Left kidney (tissue), 2 donors: ENCODE data around the gene TBX10. TPM values are rescaled to one million over a fixed set of nuclear protein-coding genes. Genes with fewer than 3 reads are reported as not detected.
"Not testable (repeated sequence)": the region's sequence is repeated elsewhere in the genome, so short reads cannot be mapped to it uniquely, and the experiment has no call there.

Experiments used
- DNase-seq: peaks from one replicate; pipeline ENCODE4 v3.0.0-alpha.2; 2013
- polyA plus RNA-seq: library from polyadenylated mRNA; unstranded; fragments of 120-200 nt; gene quantifications from one replicate; pipeline ENCODE4 v1.2.1, GENCODE V29; 2013; ENCODE audit not compliant: insufficient read length

TBX10 gene
- polyA plus RNA-seq, 1 donor, result not detected

DNA sequence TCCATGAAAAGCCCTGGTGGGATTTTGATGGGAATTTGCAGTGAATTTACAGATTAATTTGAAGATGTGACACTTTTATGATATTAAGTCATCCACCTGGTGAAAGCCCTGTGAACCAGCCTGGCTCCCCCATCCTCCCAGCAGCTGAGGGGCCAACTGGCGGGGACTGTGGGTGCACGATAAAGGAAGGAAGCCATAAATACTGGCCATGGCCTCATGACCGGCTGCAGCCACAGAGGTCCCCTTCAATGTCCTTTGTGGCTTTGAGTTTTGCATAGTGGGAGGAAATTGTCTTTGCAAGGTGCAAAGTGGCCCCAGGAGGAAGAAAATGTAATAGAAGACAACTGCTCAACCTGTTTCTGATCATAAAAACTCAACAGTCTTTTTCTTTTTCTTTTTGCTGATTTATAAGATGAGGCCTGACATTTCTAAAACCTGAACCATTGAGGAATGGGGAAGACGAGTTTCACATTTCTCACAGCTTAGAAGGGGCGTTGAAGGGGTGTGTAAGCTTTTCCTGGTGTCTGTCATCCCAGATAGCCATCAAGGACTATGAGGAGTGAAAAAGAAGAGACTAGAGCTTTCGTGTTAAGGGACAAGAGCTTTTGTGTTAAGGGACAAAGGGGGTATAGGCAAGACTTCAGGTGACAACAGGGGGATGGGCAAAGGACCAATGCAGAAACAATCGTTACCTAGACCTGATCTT is 39.1 kb downstream of the TBX10 start:
- no peak for DNase-seq

DNA sequence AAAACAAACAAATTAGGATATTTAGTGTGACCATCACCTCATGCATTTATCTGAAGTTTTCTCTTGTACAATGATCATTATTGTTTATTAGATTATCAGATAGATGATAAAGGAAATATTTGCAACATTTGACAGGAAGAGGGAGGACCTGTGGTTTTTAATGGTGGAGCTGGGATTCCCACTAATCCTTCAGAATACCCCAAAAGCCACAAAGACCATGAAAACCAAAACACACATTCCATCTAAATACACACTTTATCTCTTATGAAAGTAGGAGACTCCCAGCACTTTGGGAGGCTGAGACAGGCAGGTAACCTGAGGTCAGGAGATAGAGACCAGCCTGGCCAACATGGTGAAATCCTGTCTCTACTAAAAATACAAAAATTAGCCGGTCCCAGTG is 40.4 kb downstream of the TBX10 start:
- no peak for DNase-seq

DNA sequence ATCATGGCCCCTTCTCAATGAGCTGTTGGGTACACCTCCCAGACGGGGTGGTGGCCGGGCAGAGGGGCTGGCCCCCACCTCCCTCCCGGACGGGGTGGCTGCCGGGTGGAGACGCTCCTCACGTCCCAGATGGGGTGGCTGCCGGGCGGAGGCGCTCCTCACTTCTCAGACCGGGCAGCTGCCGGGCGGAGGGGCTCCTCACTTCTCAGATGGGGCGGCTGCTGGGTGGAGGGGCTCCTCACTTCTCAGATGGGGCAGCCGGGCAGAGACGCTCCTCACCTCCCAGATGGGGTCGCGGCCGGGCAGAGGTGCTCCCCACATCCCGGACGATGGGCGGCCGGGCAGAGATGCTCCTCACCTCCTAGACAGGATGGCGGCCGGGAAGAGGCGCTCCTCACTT is 41.6 kb downstream of the TBX10 start:
- DNase-seq, result not testable (repeated sequence)

DNA sequence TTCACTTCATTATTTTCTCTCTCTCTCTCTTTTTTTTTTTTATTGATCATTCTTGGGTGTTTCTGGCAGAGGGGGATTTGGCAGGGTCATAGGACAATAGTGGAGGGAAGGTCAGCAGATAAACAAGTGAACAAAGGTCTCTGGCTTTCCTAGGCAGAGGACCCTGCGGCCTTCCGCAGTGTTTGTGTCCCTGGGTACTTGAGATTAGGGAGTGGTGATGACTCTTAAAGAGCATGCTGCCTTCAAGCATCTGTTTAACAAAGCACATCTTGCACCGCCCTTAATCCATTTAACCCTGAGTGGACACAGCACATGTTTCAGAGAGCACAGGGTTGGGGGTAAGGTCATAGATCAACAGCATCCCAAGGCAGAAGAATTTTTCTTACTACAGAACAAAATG is 42.1 kb downstream of the TBX10 start:
- not testable (repeated sequence) for DNase-seq

DNA sequence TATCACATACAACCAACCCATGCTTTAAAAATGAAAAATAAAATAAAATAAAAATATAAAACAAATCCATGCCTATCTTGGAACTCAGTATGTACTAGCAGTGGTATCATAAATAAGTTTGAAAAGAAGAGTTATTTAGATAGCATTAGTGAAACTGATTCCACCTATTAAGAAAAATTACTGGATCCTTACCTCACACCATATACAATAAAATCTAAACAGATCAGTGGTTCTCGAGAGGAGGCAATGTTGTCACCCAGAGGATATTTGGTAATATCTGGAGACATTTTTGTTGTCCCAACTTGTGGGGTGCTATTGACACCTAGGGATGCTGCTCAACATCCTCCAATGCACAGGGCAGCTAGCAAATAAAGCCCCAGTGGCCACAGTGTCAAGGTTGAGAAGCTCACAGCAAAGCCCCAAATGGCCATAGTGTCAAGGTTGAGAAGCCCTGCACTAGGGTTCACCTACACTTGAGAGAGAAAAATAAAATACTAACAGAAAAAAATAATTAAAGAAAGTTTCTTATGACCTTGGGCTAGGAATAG is 42.7 kb downstream of the TBX10 start:
- no peak for DNase-seq

DNA sequence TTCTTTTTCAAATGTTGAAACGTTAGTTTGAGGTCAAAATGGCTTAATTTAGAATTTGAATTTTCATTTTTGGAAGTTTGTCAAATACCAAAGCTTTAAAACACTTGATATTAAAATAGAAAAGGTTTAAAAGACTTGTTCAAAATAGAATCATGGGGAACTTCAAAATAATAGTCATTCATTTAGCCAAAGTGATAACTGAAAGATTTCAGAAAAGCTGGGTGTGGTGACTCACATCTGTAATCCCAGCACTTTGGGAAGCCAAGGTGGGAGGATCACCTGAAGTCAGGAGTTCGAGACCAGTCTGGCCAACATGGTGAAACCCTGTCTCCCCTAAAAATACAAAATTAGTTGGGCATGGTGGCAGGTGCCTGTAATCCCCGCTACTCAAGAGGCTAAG is 45.1 kb downstream of the TBX10 start:
- no peak for DNase-seq

DNA sequence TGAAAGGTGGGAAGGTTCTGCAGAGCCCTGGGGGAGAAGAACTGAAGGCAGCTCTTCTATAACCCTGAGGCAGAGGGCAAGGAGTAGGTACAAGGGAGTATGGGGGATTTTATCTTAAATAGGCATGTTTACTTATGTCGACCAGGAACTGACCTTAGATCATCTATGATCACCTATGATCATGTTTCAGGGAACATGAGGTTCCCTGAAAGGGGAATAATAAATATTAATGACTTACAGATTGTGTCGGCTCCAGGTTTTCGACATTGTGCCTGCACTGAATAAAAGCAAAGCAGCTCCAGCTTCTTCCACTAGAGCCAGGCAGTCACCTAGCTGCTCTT is 46.0 kb downstream of the TBX10 start:
- no peak for DNase-seq

DNA sequence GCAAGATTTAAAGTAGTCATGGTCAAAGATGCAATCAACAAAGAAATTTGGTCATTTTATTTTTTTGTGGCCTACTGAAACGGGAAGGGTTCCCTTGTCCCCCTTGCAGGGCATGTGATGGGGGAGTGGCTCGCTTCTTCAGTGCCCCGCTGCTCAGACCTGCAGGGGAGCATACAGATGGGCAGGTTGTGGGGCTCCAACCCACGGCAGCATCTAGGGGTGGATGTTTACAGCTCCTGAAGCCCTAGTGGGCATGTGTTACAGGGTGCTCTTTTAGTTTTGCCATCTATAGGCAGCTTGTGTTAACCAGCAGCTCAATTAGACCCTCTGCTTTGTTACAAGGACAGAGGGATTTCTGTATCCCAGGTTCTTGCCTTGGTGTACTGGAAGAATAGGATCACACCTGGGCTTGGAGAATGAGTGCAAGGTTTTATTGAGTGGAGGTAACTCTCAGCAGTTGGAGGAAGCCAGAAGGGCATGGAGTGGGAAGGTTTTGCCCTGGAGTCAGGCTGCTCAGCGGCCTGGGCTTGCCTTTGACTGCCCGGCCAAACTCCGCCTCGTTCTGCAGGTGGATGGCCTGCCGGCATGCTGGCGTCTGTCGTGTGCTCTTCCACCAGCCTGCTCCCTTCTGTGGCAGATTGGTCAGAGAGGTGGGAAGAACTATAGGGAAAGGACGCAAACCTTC is 46.5 kb downstream of the TBX10 start:
- no peak for DNase-seq

DNA sequence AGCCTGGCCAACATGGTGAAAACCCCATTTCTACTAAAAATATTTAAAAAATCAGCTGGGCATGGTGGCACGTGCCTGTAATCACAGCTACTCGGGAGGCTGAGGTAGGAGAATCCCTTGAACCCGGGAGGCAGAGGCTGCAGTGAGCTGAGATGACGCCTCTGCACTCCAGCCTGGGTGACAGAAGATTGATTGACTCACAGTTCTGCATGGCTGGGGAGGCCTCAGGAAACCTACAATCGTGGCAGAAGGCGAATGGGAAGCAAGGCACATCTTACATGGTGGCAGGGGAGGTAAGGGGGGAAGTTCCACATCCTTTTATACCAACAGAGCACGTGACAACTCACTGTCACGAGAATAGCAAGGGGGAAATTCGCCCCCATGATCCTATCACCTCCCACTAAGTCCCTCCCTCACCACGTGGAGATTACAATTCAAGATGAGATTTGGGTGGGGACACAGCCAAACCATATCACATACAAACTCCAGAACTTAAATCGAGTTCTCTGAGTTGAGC is 50.6 kb downstream of the TBX10 start:
- not testable (repeated sequence) for DNase-seq

DNA sequence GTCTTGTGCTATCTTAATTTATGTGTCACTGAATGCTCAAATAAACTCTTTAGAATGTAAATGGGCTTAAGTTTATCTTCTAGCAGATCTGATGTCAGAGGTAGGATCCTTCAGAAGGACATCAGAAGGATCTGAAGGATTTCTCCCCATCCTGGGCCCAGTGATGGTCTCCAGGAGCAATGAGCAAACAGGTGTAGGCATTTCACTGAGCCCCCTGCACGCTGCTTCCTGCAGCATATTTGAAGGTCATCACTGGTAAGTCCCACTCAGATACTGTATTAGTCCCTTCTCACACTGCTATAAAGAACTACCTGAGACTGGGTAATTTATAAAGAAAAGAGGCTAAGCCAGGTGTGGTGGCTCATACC is 51.4 kb downstream of the TBX10 start:
- DNase-seq, result no peak

DNA sequence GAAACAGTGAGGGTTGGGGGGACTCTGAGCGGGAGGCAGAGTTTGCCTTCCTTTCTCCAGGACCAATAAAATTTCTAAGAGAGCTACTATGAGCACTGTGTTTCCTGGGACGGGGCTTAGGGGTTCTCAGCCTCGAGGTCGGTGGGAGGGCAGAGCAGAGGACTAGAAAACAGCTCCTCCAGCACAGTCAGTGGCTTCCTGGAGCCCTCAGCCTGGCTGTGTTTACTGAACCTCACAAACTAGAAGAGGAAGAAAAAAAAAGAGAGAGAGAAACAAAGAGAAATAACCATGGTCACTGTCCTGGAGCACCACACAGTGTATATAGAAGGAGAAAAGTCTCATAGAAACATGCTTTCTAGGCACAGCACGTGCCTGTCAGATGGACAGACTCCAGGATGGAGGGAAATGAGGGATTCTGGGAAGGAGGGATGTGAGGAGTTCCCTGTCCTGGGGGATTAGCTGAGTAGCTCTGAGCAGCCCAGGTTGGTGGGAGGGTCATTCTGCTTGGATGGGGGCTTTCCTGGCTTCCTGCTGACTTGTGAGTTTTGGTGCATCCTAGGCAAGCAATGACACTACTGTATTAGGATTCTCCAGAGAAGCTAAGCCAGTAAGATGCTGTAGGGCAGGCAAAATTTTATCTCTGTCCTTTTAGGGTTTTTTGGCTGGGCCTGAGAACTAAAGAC is 52.9 kb downstream of the TBX10 start:
- no peak for DNase-seq

DNA sequence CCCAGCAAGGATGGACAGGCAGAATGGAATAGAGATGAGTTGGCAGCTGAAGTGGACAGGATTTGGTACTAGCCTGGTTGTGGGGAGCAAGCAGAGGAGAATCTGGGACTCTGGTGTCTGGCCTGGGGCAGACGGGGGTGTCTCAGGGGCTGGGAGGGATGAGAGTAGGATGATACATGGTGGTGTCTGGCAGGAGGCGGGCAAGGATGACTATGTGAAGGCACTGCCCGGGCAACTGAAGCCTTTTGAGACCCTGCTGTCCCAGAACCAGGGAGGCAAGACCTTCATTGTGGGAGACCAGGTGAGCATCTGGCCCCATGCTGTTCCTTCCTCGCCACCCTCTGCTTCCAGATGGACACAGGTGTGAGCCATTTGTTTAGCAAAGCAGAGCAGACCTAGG is 53.7 kb downstream of the TBX10 start:
- DNase-seq, result no peak

DNA sequence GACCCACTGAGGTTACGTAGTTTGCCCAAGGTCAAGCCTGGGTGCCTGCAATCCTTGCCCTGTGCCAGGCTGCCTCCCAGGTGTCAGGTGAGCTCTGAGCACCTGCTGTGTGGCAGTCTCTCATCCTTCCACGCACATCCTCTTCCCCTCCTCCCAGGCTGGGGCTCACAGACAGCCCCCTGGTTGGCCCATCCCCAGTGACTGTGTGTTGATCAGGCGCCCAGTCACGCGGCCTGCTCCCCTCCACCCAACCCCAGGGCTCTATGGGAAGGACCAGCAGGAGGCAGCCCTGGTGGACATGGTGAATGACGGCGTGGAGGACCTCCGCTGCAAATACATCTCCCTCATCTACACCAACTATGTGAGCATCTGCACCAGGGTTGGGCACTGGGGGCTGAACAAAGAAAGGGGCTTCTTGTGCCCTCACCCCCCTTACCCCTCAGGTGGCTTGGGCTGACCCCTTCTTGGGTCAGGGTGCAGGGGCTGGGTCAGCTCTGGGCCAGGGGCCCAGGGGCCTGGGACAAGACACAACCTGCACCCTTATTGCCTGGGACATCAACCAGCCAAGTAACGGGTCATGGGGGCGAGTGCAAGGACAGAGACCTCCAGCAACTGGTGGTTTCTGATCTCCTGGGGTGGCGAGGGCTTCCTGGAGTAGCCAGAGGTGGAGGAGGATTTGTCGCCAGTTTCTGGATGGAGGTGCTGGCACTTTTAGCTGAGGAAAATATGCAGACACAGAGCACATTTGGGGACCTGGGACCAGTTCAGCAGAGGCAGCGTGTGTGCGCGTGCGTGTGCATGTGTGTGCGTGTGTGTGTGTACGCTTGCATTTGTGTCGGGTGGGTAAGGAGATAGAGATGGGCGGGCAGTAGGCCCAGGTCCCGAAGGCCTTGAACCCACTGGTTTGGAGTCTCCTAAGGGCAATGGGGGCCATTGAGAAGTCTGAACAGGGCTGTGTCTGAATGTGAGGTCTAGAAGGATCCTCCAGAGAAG is 54.4 kb downstream of the TBX10 start:
- DNase-seq, result no peak

DNA sequence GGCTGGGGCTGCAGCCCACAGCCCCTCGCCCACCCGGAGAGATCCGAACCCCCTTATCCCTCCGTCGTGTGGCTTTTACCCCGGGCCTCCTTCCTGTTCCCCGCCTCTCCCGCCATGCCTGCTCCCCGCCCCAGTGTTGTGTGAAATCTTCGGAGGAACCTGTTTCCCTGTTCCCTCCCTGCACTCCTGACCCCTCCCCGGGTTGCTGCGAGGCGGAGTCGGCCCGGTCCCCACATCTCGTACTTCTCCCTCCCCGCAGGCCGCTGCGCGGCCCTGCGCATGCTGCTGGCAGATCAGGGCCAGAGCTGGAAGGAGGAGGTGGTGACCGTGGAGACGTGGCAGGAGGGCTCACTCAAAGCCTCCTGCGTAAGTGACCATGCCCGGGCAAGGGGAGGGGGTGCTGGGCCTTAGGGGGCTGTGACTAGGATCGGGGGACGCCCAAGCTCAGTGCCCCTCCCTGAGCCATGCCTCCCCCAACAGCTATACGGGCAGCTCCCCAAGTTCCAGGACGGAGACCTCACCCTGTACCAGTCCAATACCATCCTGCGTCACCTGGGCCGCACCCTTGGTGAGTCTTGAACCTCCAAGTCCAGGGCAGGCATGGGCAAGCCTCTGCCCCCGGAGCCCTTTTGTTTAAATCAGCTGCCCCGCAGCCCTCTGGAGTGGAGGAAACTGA is 55.2 kb downstream of the TBX10 start:
- DNase-seq, result no peak

DNA sequence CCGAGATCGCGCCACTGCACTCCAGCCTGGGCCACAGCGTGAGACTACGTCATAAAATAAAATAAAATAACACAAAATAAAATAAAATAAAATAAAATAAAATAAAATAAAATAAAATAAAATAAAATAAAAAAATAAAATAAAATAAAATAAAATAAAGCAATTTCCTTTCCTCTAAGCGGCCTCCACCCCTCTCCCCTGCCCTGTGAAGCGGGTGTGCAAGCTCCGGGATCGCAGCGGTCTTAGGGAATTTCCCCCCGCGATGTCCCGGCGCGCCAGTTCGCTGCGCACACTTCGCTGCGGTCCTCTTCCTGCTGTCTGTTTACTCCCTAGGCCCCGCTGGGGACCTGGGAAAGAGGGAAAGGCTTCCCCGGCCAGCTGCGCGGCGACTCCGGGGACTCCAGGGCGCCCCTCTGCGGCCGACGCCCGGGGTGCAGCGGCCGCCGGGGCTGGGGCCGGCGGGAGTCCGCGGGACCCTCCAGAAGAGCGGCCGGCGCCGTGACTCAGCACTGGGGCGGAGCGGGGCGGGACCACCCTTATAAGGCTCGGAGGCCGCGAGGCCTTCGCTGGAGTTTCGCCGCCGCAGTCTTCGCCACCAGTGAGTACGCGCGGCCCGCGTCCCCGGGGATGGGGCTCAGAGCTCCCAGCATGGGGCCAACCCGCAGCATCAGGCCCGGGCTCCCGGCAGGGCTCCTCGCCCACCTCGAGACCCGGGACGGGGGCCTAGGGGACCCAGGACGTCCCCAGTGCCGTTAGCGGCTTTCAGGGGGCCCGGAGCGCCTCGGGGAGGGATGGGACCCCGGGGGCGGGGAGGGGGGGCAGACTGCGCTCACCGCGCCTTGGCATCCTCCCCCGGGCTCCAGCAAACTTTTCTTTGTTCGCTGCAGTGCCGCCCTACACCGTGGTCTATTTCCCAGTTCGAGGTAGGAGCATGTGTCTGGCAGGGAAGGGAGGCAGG is 56.0 kb downstream of the TBX10 start, which contains the start of gene GSTP1:
TSS of gene GSTP1 (plus strand) at position 566 of the 958 bp plus-strand sequence. CDS start at position 598, 32 bp downstream.
- peak; percentile 94 for DNase-seq

DNA sequence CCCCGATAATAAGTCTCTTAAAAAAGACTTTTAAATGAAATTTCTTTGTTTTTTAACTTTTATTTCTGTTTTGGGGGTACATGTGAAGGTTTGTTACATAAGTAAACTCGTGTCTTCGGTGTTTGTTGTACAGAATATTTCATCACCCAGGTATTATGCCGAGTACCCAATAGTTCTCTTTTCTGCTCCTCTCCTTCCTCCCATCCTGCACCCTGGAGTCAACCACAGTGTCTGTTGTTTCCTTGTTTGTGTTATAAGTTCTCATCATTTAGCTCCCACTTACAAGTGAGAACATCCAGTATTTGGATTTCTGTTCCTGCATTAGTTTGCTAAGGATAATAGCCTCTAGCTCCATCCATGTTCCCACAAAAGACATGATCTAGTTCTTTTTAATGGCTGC is 57.6 kb downstream of the TBX10 start:
- no peak for DNase-seq

DNA sequence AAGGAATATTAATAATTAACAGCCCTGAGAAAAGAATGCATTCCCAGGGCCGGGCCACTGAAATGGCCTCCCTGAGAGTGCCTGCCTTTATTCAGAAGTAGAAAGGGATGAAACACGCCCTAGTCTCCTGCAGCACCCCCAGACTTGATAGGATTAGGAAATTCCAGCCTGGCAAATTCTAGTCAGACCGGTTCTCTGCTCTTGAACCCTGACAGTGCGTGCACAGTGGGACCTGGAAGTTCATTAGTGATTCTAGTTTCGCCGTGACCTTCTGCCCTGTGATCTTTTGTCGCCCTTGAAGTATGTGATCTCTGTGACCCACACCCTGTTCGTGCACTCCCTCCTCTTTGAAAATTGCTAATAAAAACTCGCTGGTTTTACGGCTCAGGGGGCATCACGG is 58.1 kb downstream of the TBX10 start:
- no peak for DNase-seq
